Measurements from ENCODE around the gene GNB5.
"Not testable (repeated sequence)": the region's sequence is repeated elsewhere in the genome, so short reads cannot be mapped to it uniquely, and the experiment has no call there.

Gene GNB5

DNA sequence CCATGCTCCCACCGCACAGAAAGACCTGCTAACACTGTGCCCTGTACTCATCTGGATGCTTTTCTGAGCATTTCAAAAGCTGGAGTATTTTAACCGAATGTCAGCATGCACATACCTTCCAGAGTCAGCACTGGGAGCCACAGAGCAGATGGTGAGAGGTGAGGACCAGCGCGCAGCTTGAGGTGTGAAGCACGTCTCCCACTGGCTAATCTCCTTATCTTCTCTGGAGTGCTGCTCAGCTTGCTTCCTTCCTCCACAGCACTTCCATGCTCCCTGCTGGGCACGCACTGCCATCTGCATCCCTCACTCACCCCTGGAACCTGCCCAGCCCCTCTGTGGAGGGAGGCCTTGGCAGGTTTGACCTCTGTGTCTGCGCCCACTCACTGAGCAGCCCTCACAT lies at the start of gene GNB5:
GNB5 (minus strand) TSS at position 186 of the 400 bp plus-strand sequence. CDS start 6,716 bp downstream, outside the sequence.
- Mint-ChIP-seq H3K4me3 (no peak within 1 kb of the TSS), H3K9me3 (no peaks in the 10 kb centered on the region), H3K4me1 (no peaks in the 10 kb centered on the region), H3K27ac (no peak within 1 kb of the TSS), H3K36me3 (peaks cover 8% of the 10 kb centered on the region), H3K27me3 (no peaks in the 10 kb centered on the region)
- no peak for ATAC-seq

DNA sequence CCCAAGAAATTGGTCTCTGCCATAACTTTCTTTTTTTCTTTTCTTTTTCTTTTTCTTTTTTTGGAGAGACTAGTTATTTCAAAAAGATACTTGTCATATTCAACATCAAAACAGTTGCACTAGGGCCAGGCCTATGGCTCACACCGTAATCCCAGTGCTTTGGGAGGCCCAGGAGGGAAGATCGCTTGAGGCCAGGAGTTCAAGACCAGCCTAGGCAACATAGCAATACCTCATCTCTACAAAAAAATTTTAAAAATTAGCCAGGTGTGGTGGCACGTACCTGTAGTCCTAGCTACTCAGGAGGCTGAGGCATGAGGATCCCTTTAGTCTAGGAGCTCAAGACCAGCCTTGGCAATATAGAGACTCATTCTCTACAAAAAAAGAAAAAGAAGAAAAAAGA lies 49.0 kb upstream of the GNB5 start:
- H3K36me3 Mint-ChIP-seq = no peaks in the 10 kb centered on the region
- H3K27ac Mint-ChIP-seq = no peak overlapping the region
- no peak for ATAC-seq
- no peak overlapping the region for H3K4me3 Mint-ChIP-seq
- no peaks in the 10 kb centered on the region for H3K9me3 Mint-ChIP-seq
- H3K4me1 Mint-ChIP-seq = peaks cover 36% of the 10 kb centered on the region
- H3K27me3 Mint-ChIP-seq = no peaks in the 10 kb centered on the region

DNA sequence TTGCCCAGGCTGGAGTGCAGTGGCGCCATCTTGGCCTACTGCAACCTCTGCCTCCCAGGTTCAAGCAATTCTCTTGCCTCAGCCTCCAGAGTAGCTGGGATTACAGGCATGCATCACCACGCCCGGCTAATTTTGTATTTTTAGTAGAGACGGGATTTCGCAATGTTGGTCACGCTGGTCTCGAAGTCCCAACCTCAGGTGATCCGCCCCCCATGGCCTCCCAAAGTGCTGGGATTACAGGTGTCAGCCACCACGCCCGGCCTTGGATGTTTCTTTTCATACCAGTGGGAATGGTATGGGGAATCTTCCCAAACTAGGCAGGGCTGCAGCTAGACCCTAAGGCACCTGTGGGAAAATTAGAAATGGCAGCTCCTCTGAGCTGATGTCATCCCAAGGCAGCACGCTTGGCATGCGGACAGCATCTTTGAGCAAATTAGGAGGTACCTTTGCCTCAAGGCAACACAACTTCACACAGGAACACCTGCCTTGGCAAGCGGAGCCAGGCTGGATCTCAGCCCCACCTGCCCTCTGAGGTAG lies 47.9 kb upstream of the GNB5 start:
- Mint-ChIP-seq H3K4me1 (peaks cover 47% of the 10 kb centered on the region), H3K27ac (peak overlapping the region; percentile 95)
- not testable (repeated sequence) for H3K27me3 Mint-ChIP-seq, ATAC-seq, H3K4me3 Mint-ChIP-seq, H3K9me3 Mint-ChIP-seq, H3K36me3 Mint-ChIP-seq

DNA sequence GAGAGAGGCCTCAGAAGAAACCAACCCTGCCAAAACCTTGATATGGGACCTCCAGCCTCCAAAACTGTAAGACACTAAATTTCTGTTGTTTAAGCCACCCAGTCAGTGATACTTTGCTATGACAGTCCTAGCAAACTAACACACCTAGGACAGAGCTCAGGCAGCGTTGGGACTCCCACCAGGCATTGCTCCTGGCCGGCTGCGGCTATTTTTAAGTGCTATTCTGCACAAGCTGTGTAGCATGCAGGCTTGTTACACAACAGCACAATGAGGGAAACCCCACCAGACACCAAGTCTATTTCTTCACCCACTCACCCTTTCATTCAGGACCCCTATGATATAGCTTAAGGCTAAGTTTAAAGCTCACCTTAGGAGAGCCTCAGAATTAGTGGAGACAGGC lies 47.0 kb upstream of the GNB5 start:
- peak overlapping the region; percentile 95 for H3K27ac Mint-ChIP-seq
- H3K9me3 Mint-ChIP-seq = no peaks in the 10 kb centered on the region
- H3K36me3 Mint-ChIP-seq = no peaks in the 10 kb centered on the region
- H3K27me3 Mint-ChIP-seq = no peaks in the 10 kb centered on the region
- H3K4me1 Mint-ChIP-seq = peaks cover 54% of the 10 kb centered on the region
- H3K4me3 Mint-ChIP-seq = no peak overlapping the region
- no peak for ATAC-seq

DNA sequence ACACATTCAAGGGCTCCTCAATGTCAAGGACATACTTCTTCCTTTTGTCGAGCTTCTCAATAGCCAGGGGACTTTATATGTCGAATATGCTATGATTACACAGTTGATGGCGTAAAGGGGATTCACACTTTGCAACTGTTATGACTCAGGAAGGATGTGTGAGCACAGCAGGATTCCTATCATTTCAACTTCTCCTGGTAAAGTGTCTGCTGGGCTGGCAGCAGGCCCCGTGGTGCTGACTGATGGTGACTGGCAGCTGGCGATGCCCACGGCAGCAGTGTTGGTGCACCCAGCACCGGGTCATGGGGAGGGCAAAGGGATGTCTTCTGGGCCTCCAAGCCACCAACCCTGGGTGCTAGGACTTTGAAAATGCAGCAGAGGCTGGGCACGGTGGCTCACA lies 44.8 kb upstream of the GNB5 start:
- ATAC-seq = peak; percentile 9
- no peaks in the 10 kb centered on the region for H3K9me3 Mint-ChIP-seq
- H3K4me3 Mint-ChIP-seq = peak overlapping the region; percentile 9
- H3K27ac Mint-ChIP-seq = peak overlapping the region; percentile 95
- H3K27me3 Mint-ChIP-seq = no peaks in the 10 kb centered on the region
- H3K4me1 Mint-ChIP-seq = peaks cover 57% of the 10 kb centered on the region
- H3K36me3 Mint-ChIP-seq = no peaks in the 10 kb centered on the region

DNA sequence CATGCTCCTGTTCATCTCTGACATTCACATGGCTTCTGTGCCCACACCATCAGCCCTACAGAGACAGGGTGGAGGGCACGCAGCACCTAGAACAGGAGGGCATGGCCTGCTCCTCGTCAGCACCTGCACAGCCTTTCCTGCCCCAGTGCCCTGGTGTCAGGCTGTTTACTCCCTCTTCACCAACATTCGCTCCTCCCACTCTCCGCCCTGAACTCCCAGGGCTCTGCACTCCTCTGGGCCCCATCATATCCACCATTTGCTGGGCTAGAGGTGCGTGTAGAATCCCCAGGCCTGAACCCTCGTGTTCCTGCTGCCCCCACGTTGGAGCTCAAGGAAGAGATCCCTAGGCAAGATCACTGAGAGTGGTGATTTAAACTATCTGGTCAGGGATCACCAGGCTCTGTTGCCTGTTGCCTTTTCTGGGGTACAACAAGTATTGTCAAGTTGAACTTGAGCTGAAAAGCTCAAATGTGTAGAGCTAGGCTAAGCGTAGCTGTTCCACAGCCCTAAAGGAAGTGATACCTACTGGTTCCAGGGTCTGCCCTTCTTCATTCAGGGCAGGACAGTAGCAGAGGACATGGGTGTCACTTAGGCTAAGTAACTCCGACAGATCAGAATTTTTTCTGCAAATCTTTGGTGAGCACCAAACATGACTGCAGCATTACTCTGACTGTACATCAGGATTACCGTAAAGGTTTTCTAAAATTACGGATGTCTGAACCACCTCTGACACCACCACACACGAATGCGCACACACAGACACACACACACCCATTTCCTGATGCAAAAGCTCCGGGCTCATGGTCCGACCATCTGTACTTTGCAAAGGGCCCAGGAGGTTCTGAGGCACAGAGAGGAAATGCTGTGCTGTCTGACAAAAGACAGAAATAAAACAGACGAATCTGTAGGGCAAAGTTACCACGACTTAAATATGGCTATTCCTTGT lies 43.7 kb upstream of the GNB5 start:
- Mint-ChIP-seq H3K27ac (peak overlapping the region; percentile 95), H3K27me3 (no peaks in the 10 kb centered on the region), H3K9me3 (no peaks in the 10 kb centered on the region), H3K36me3 (no peaks in the 10 kb centered on the region), H3K4me1 (peaks cover 62% of the 10 kb centered on the region), H3K4me3 (peak overlapping the region; percentile 57)
- peak; percentile 82 for ATAC-seq

DNA sequence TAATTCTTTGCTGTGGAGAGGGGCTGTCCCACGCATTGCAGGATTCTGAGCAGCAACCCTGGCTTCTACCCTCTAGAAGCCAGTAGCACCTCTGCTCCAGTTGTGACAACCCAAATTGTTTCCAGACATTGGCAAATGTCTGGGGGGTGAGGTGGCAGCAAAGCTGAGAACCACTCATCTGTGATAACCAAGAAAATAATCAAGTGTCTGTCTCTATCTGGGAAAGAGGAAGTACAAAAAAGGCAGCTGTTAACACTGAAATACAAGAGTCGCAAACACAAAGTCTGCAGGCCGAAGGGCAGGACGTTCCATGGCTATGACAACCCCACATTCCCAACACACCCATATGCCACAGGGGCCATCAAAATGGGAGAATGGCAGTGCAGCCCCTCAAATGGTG lies 42.2 kb upstream of the GNB5 start:
- peak; percentile 80 for ATAC-seq
- H3K4me1 Mint-ChIP-seq = peaks cover 68% of the 10 kb centered on the region
- H3K27ac Mint-ChIP-seq = peak overlapping the region; percentile 95
- no peaks in the 10 kb centered on the region for H3K9me3 Mint-ChIP-seq
- no peaks in the 10 kb centered on the region for H3K27me3 Mint-ChIP-seq
- H3K4me3 Mint-ChIP-seq = peak overlapping the region; percentile 76
- H3K36me3 Mint-ChIP-seq = no peaks in the 10 kb centered on the region

DNA sequence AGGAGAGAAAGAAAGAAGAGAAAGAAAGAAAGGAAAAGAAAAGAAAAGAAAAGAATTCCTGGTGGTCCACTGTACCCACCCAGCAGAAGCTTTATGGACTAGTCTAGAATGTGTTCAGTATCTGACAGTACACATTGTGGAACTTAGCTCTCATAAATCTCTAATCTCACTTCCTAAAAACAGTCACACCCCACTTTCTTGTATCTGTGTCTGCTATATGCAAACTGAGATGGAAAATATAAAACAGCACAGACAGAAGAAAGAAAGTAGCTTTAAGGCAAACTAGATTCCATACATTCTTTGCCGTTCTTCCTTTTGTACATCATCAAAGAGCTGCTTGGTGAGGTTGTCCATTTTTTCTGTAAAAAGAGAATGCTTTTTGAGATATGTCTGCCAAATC lies 41.1 kb upstream of the GNB5 start:
- peak; percentile 72 for ATAC-seq
- Mint-ChIP-seq H3K27ac (peak overlapping the region; percentile 95), H3K4me3 (peak overlapping the region; percentile 73), H3K9me3 (no peaks in the 10 kb centered on the region), H3K4me1 (peaks cover 69% of the 10 kb centered on the region), H3K36me3 (no peaks in the 10 kb centered on the region), H3K27me3 (no peaks in the 10 kb centered on the region)

DNA sequence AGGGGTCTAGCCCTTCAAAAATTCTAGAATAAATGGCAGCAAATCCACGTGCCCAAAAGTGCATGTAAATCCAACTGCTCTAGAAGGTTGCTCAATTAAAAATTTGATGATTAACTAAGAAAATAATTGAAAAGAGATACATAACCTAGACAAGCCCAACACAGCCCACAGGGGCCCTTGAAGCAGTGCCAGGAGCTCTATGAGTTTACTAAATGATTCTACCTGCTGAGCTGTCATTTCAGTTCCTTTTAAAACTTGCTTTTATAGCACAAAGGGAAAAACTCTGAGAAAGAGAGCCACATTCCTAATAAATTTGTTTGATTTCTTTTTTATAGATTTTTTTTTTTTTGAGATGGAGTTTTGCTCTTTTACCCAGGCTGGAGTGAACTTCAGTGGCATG lies 38.9 kb upstream of the GNB5 start:
- no peaks in the 10 kb centered on the region for H3K27me3 Mint-ChIP-seq
- peak overlapping the region; percentile 95 for H3K27ac Mint-ChIP-seq
- no peak for ATAC-seq
- H3K4me3 Mint-ChIP-seq = no peak overlapping the region
- H3K36me3 Mint-ChIP-seq = no peaks in the 10 kb centered on the region
- peaks cover 69% of the 10 kb centered on the region for H3K4me1 Mint-ChIP-seq
- H3K9me3 Mint-ChIP-seq = no peaks in the 10 kb centered on the region

DNA sequence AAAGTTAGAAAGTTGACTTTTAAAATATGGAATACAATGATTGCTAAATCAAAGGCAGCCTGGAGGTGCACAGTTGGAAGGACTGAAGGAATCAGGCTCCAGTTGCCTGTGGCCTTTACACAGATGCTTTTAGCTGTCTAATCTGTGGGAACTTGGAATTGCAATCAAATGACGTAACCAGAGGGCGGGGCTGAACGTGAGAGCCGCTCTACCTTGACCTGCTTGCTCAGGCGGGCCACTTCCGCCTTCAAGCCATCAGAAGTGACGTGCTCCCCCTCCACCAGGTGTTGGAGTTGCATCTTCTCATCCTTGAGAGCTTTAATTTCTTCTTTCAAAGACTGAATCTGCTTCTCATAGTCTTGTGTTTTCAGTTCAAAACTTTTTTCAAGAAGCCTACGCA lies 37.7 kb upstream of the GNB5 start:
- Mint-ChIP-seq H3K4me1 (peaks cover 67% of the 10 kb centered on the region), H3K9me3 (no peaks in the 10 kb centered on the region), H3K36me3 (no peaks in the 10 kb centered on the region), H3K27ac (peak overlapping the region; percentile 95), H3K4me3 (no peak overlapping the region), H3K27me3 (no peaks in the 10 kb centered on the region)
- ATAC-seq = peak; percentile 71

DNA sequence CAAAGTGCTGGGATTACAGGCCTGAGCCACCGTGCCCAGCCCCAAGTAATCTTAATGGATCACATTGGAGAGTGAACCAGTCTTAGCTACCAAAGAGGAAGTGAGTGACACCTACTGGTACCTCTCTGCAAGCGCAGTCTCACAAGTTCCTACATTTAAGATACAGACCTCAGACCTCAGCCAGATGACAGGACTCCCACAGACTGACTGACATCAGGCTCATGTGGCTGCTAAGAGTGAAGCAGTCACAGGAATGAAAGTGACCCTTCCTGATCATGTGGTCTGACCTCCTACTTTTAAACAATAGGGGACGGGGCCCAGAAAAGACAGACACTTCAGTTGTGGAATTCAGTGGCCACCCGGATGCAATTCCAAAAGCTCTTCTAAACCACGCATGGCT lies 36.3 kb upstream of the GNB5 start:
- Mint-ChIP-seq H3K9me3 (no peaks in the 10 kb centered on the region), H3K36me3 (no peaks in the 10 kb centered on the region), H3K27ac (peak overlapping the region; percentile 92), H3K4me1 (peaks cover 66% of the 10 kb centered on the region), H3K4me3 (no peak overlapping the region), H3K27me3 (no peaks in the 10 kb centered on the region)
- ATAC-seq = peak; percentile 88

DNA sequence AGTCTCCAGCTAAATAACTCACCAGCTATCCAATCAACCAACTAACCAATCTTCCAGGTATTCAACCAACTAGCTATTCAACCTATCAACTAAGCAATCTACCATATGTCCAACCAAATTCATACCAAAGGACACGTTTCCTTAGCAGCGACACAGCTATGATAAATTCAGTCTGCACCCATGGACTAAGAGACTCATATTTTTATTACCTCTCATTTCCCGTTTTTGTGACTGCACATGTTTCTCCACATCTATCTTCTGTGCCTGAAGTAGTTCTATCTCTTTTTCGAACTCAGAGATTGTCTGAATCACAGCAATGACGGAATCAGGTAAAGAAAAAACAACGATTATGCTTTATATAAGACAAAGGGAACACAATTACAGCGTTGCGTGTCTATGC lies 34.0 kb upstream of the GNB5 start:
- ATAC-seq = no peak
- Mint-ChIP-seq H3K4me3 (no peak overlapping the region), H3K27me3 (no peaks in the 10 kb centered on the region), H3K36me3 (no peaks in the 10 kb centered on the region), H3K4me1 (peaks cover 61% of the 10 kb centered on the region), H3K9me3 (no peaks in the 10 kb centered on the region), H3K27ac (peak overlapping the region; percentile 92)

DNA sequence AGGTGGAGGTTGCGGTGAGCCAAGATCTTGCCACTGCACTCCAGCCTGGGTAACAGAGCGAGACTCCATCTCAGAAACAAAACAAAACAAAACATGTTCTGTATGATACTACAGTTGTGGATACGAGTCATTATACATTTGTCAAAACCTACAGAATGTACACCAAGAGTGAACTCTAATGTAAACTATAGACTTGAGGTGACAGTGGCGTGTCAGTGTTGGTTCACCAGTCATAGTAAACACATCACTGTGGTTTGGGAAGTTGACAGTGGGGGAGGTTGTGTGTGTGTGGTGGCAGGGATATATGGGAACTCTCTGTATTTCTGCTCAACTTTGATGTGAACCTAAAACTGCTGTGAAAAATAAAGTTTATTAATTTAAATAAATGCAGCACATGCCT lies 33.0 kb upstream of the GNB5 start:
- Mint-ChIP-seq H3K9me3 (no peaks in the 10 kb centered on the region), H3K27me3 (no peaks in the 10 kb centered on the region), H3K27ac (peak overlapping the region; percentile 92)

DNA sequence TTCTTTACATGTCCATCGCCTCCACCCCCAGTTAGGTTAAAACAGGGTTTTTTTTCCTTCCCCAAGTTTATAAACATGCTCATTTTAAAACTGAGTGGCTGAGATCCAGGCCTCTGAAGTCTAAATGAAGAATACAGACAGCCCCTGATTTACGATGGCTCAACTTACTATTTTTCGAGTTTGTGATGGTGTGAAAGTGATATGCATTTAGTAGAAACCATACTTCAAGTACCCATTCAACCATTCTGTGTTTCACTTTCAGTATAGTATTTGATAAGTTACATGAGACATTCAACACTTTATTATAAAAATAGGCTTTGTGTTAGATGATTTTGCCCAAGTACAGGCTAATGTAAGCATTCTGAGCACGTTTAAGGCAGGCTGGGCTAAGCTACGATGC lies 30.5 kb upstream of the GNB5 start:
- Mint-ChIP-seq H3K27me3 (no peaks in the 10 kb centered on the region), H3K4me3 (peak overlapping the region; percentile 79), H3K36me3 (no peaks in the 10 kb centered on the region), H3K4me1 (peaks cover 52% of the 10 kb centered on the region), H3K27ac (peak overlapping the region; percentile 92), H3K9me3 (no peaks in the 10 kb centered on the region)
- peak; percentile 44 for ATAC-seq

More for the DNA sequence above, 33.0 kb upstream of the GNB5 start:
- H3K4me1 Mint-ChIP-seq = peaks cover 54% of the 10 kb centered on the region
- no peak for ATAC-seq
- no peak overlapping the region for H3K4me3 Mint-ChIP-seq
- no peaks in the 10 kb centered on the region for H3K36me3 Mint-ChIP-seq

DNA sequence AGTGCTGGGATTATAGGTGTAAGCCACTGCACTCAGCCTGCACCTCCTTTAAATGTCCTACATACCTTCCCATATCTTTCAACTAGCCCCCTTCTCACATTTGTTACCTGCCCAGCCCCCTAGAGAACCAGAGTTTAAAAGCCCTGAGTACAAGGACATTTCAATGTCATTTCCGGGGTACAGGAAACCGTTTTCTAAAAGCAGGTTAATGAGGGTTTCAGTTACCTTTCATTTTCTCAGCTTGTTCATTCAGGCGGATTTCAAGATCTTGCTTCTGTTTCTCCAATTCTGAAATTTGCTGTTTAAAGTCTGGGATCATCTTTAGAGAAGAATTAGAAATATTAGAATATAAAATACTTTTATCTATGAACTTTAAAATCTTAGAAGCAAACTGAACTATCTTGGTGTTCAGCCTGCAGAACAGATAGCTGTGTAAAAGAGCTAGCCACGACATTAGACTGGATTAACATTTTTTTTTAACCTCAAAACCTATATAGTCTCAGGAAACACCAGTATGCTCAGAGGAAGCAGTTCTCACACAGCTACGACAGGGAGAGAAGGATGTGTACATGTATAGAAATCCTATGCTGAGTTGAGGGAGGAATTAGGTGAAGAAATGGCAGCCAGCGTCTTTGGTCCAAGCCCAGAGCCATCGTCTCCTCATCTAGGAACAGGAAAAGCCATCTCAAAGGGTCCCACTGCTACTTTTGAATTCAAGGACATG lies 29.9 kb upstream of the GNB5 start:
- Mint-ChIP-seq H3K36me3 (no peaks in the 10 kb centered on the region), H3K4me1 (peaks cover 49% of the 10 kb centered on the region), H3K9me3 (no peaks in the 10 kb centered on the region), H3K27me3 (no peaks in the 10 kb centered on the region), H3K4me3 (peak overlapping the region; percentile 79), H3K27ac (peak overlapping the region; percentile 92)
- peak; percentile 13 for ATAC-seq

Data from stimulated activated memory B cell treated with anti-CD40 and anti-IgM and Interleukin-4, amounts not matched to agents 10 μg/mL and 1 μg/mL and 100 μg/mL, for 72 hours (primary cell).